Transverse colon (tissue), 4 donors: ENCODE data around the gene GALNT6.

Experiments
- CTCF ChIP-seq, 5 experiments: fragments of 200-600 bp in 3 of 5; fragments of 450-650 bp in 2 of 5; sonication (generic) in 3 of 5; IDR thresholded peaks; 1 replicate in 2 of 5; 2 replicates in 3 of 5; pipeline ENCODE4 v1.5.1; 2016 to 2017; ENCODE audit warnings: antibody characterized with exemption in 5 of 5, inconsistent platforms in 3 of 5, mild to moderate bottlenecking in 2 of 5, moderate library complexity in 1 of 5
- EP300 ChIP-seq: sonication (generic); formaldehyde crosslinking; IDR thresholded peaks from one replicate; pipeline ENCODE4 v1.6.1; 2017; ENCODE audit warnings: antibody characterized with exemption, low read depth
- POLR2A ChIP-seq: fragments of 450-650 bp; IDR thresholded peaks from one replicate; pipeline ENCODE4 v1.6.1; 2016; ENCODE audit warnings: antibody characterized with exemption, mild to moderate bottlenecking, moderate library complexity
- POLR2AphosphoS5 ChIP-seq, 3 donors: sonication (generic); formaldehyde crosslinking; IDR thresholded peaks; one replicate each; pipeline ENCODE4 v1.6.1; 2016; ENCODE audit warnings: antibody characterized with exemption in 3 of 3

- no peak for TF ChIP-seq CTCF (IDR thresholded peaks at IDR 0.05)
- TF ChIP-seq POLR2AphosphoS5 (IDR thresholded peaks at IDR 0.05): no peak
- TF ChIP-seq POLR2A: no peak
- no peak for TF ChIP-seq EP300
Measured at GRCh38 chr12:51373187-51373586, 18.0 kb downstream of the GALNT6 start.
